GM18511 (cell line): ENCODE data around the gene NAA38.

Experiments used
- ATAC-seq: cut with Tn5 transposase; IDR thresholded peaks from one replicate; pipeline ENCODE4 v1.9.1; 2021; ENCODE audit warnings: mild to moderate bottlenecking, moderate library complexity; ENCODE audit not compliant: unreplicated experiment

NAA38 gene

DNA sequence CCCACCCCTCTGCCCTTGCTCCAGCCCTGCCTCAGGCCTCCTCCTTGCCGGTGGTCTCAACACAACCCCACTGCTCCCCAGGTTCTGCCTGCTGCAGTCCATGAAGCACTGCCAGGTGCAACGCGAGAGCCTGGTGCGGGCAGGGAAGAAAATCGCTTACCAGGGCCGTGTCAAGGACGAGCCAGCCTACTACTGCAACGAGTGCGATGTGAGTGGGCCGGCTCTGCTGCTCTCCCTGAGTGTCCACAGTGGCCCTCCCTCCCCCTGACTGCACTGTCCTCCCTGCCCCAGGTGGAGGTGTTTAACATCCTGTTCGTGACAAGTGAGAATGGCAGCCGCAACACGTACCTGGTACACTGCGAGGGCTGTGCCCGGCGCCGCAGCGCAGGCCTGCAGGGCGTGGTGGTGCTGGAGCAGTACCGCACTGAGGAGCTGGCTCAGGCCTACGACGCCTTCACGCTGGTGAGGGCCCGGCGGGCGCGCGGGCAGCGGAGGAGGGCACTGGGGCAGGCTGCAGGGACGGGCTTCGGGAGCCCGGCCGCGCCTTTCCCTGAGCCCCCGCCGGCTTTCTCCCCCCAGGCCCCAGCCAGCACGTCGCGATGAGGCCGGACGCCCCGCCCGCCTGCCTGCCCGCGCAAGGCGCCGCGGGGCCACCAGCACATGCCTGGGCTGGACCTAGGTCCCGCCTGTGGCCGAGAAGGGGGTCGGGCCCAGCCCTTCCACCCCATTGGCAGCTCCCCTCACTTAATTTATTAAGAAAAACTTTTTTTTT lies 4.3 kb downstream of the NAA38 start:
- ATAC-seq = no peak

DNA sequence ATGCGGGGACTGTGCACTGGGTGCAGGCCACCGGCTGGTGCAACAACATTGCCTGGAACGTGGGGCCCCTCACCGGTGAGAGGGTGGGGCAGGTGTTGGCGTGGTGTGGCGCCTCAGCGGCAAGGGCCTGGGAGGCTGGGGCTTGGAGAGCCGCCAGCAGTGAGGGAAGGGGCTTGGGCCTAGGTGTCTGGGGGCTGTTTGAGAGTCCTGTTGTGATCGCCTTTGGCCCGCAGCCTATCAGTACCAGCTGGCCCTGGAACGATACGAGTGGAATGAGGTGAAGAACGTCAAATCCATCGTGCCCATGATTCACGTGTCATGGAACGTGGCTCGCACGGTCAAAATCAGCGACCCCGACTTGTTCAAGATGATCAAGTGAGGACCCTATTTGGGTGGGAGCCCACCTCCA lies 5.1 kb downstream of the NAA38 start:
- ATAC-seq = no peak

DNA sequence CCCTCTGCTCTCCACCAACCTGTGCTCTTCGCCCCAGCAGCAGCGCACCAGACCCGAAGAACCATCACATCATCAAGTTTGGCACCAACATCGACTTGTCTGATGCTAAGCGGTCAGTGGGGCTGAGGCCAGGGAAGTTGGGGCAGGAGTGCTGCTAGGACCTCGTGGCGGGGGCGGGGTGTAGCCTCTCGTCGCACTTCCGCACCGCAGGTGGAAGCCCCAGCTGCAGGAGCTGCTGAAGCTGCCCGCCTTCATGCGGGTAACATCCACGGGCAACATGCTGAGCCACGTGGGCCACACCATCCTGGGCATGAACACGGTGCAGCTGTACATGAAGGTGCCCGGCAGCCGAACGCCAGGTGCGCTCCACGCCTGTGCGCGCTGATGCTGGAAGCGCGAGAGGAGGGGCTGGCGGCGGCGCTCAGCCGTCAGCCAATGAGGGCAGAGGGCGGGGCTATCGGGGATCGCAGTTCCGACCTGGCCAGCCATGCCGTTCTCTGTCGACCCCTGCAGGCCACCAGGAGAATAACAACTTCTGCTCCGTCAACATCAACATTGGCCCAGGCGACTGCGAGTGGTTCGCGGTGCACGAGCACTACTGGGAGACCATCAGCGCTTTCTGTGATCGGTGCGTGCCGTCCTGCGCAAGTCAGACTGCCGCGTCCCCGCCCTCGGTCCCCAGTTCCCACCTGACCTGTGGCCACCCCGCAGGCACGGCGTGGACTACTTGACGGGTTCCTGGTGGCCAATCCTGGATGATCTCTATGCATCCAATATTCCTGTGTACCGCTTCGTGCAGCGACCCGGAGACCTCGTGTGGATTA lies 5.7 kb downstream of the NAA38 start:
- ATAC-seq = peak; percentile 77

DNA sequence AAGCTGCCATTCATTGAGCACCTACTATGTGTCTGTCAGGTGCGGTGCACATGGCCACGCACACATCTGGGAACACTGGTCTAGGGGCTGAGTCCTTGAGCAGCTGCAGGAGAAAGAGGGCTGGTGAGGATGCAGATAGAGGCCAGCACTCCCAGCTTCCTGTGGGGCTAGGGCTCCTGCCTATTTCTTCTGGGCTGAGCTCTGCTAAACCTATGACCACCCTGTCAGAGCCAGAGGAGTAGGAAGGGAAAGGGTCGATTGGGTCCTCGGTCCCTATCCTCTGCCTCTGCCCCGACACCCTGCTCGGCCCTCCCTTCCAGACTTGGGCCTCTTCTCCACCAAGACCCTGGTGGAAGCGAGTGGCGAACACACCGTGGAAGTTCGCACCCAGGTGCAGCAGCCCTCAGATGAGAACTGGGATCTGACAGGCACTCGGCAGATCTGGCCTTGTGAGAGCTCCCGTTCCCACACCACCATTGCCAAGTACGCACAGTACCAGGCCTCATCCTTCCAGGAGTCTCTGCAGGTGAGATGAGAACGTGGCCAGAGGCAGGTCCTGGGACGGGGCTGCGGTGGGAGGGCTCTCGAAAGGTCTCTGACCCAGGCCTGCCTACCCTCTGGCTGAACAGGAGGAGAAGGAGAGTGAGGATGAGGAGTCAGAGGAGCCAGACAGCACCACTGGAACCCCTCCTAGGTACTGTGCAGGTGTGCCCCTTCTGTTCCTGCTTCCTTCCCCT lies 6.5 kb downstream of the NAA38 start:
- peak; percentile 9 for ATAC-seq

DNA sequence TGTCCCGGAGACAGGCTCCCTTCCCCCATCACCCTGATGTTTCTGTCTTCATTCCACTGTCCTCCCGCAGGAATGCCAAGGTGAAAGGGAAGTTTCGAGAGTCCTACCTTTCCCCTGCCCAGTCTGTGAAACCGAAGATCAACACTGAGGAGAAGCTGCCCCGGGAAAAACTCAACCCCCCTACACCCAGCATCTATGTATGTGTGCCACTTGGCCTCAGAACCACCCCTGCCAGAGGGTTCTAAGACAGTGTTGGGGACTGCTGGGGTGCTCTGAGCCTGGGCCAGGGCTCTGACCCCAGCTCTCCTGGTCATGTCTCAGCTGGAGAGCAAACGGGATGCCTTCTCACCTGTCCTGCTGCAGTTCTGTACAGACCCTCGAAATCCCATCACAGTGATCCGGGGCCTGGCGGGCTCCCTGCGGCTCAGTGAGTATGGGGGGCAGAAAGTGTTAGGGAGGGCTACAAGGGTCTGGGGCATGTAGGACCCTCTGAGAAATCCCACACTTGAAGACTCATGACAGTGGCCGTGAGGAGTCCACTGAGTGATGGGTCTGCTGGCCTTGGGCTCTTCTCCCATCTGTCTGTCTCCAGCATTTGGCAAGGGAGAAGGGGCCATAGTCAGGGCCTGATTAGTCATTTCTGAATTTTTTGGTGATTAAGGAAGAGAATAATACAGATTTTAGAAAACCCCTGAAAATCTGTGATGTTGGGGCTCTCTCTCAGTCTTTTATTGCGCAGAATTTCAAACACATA lies 7.4 kb downstream of the NAA38 start:
- no peak for ATAC-seq

DNA sequence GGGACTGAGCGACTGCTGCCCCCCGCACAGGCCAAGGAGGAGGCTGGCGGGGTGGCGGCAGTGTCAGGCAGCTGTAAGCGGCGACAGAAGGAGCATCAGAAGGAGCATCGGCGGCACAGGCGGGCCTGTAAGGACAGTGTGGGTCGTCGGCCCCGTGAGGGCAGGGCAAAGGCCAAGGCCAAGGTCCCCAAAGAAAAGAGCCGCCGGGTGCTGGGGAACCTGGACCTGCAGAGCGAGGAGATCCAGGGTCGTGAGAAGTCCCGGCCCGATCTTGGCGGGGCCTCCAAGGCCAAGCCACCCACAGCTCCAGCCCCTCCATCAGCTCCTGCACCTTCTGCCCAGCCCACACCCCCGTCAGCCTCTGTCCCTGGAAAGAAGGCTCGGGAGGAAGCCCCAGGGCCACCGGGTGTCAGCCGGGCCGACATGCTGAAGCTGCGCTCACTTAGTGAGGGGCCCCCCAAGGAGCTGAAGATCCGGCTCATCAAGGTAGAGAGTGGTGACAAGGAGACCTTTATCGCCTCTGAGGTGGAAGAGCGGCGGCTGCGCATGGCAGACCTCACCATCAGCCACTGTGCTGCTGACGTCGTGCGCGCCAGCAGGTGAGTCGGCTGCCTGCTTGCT lies 8.1 kb downstream of the NAA38 start:
- no peak for ATAC-seq

DNA sequence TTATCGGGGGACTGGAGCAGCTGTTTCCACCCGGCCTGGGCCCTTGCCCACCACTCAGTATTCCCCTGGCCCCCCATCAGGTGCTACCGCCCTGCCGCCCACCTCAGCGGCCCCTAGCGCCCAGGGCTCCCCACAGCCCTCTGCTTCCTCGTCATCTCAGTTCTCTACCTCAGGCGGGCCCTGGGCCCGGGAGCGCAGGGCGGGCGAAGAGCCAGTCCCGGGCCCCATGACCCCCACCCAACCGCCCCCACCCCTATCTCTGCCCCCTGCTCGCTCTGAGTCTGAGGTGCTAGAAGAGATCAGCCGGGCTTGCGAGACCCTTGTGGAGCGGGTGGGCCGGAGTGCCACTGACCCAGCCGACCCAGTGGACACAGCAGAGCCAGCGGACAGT lies 8.6 kb downstream of the NAA38 start:
- no peak for ATAC-seq

DNA sequence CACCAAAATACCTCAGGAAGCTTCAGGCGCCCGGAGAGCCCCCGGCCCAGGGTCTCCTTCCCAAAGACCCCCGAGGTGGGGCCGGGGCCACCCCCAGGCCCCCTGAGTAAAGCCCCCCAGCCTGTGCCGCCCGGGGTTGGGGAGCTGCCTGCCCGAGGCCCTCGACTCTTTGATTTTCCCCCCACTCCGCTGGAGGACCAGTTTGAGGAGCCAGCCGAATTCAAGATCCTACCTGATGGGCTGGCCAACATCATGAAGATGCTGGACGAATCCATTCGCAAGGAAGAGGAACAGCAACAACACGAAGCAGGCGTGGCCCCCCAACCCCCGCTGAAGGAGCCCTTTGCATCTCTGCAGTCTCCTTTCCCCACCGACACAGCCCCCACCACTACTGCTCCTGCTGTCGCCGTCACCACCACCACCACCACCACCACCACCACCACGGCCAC lies 9.2 kb downstream of the NAA38 start:
- ATAC-seq = no peak

DNA sequence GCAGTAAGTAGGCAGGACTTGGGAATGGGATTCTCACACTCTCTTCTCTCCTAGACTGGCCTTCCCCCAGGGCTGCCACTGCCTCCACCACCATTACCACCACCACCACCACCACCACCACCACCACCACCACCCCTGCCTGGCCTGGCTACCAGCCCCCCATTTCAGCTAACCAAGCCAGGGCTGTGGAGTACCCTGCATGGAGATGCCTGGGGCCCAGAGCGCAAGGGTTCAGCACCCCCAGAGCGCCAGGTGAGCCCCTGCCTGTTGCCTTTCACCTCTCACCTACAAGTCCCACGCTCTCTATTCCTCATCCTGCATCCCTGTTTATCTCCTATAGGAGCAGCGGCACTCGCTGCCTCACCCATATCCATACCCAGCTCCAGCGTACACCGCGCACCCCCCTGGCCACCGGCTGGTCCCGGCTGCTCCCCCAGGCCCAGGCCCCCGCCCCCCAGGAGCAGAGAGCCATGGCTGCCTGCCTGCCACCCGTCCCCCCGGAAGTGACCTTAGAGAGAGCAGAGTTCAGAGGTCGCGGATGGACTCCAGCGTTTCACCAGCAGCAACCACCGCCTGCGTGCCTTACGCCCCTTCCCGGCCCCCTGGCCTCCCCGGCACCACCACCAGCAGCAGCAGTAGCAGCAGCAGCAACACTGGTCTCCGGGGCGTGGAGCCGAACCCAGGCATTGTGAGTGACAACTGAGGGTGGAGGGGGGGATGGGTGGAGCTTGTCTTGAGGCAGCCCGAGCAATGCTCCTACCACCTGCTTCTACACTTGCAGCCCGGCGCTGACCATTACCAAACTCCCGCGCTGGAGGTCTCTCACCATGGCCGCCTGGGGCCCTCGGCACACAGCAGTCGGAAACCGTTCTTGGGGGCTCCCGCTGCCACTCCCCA lies 10.3 kb downstream of the NAA38 start:
- ATAC-seq = no peak

DNA sequence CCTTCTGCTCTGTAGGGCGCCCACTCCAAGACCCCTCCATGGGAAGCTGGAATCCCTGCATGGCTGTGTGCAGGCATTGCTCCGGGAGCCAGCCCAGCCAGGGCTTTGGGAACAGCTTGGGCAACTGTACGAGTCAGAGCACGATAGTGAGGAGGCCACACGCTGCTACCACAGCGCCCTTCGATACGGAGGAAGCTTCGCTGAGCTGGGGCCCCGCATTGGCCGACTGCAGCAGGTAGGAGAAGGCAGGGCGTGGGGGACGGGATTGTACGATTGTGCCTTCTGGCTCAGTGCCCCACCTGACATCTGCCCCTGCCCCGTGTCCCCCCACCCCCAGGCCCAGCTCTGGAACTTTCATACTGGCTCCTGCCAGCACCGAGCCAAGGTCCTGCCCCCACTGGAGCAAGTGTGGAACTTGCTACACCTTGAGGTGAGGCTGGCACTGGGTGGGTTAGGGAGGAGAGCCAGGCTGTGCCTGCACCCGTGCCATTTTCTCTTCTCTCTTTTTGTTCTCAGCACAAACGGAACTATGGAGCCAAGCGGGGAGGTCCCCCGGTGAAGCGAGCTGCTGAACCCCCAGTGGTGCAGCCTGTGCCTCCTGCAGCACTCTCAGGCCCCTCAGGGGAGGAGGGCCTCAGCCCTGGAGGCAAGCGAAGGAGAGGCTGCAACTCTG lies 11.2 kb downstream of the NAA38 start:
- ATAC-seq = no peak

DNA sequence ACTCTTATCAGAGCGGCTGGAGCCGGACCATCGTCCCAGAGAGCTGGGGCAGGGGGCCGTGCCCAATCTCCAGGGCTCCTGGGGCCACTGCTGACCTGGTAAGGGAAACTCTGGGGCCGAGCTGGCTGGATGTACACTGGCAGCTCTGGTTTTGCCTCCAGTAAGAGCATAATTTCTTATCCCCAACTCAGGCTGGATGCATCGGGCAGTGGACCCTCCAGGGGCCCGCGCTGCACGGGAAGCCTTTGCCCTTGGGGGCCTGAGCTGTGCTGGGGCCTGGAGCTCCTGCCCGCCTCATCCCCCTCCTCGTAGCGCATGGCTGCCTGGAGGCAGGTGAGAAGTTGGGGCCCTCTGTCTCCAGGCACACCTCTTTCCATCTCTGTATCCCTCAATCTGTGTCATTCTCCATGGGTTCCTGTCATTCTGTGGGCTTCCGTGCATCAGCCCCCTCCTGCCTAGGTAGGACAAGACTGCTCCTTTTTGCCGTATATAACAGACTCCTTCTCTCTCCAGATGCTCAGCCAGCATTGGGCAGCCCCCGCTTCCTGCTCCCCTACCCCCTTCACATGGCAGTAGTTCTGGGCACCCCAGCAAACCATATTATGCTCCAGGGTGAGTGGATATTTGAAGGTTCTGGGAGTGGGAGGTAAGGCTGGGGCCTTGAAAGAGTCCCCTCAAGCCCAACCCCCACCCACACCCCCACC lies 11.8 kb downstream of the NAA38 start:
- ATAC-seq = no peak

DNA sequence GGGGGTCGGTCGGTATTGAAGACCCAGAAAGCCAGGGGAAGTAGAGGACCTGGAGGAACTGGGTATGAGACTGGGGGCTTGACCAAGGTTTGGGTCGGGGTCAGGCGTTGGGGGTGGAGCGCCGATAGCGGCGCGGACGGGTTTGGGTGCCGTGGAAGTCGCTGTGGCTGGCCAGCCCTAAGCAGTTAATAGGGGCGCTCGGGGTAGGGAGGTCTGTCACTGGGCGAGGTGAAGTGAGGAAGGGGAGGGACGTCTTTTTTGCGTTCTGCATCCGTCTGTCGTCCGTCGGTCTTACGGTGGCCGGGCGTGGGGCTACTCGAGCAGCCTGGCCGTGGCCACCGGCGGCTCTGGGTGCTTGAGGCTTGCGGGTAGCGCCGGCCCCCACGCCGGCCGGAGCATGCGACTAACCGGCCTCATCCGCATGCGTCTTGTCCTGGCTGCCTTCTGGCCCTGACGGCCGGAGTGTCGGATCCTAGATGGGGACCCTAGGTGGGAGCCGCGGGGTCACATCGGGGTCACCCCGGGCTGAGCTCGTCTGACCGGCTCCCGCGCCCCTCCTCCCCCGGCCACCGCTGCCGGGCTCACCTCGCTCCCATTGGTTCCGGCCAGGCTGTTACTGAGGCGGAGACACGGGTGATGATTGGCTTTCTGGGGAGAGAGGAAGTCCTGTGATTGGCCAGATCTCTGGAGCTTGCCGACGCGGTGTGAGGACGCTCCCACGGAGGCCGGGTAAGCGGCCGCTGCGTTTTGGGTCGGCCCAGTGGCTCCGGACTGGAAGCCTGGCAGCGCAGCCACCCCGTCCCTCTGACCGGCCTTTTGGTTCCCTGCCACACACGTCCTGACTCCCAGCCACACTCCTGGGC lies 12.8 kb downstream of the NAA38 start:
- ATAC-seq = peak; percentile 56

DNA sequence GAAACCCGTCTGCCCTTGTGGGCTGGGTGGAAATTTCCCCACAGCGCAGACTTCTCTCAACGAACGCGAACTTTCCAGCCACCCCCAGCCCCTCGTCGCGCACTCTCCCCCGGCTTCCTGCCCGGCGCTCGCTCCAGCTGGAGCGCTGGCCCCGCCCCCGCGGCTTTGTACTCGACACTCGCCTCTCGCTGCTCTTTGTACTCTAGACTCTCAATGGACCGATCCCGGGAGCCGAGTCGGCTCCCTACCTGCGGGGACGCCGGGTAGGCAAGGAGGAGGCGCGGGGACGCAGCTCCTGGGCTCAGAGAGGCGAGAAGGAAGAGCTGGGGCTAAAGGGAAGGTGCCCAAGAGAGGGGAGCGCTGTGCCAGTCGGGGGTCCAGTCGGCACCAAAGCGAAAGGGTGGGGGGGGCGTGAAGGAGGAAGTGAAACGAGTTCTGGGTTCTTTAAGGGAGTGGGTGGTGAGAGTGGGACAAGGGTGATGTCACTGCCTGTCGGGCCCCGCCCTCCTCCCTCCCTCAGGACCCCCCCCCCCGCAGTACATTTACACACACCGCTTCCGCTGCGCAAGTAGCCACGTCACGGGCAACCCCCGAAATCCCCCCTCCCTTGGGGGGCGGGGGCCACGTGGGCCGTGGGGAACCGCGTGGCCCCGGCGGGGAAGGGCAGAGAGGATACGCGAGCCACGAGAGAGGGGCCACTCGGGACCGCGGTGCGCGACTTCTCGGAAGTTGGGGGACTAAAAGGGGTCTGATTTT lies 13.6 kb downstream of the NAA38 start:
- peak; percentile 37 for ATAC-seq

DNA sequence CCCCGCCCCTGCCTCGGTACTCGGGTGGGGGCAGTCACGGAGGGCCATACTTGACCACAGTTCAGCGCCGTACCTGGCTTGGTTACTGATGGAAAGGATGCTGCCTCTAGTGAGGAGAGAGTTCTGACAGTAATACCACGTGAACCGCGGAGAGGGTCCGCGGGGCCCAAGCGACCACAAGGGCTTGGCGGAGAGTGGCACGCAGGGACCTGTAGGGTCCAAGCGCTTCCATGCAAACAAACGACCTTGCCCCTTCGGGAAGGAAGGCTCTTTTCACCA lies 14.2 kb downstream of the NAA38 start:
- ATAC-seq = peak; percentile 1

DNA sequence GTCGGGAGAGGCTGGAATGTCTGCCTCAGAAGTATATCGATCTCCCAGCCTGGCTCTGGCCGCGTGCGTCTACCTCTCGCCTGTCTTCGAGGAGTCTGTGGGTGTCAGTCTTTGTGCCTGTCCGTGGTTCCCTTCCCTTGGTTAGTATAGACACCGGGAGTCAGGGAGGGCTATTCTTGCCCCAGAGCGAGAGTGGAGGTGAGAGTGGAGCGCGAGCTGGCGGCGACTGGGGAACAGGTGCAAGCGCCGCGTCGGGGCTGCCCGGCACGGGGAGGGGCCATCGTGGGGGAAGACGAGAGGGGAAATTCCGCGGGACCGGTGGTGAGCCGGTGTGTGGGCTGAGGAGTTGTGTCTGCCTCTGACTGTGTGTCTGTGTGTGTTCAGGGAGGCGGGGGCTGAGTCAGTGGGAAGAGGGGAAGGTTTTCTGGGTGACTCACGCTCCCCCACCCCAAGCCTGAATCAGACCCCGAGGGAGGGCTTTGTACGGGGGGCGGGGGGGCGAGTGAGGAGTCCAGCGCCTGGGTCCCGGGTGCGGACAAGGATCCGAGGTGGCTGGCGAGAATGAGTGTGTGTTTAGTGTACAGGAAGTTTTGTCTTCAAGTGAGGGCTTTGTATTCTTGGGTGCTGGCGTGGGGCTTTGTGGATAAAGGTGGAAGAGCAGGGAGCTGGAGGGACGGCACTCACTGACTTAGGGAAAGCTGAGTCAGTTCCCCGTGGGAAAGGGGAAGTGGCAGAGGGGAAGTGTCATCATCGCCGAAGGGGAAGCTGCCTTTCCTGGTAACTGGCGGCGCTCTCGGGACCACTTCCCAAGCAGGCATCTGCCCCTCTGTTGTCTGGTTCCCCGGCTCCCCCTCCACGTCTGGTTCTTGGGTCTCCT lies 14.7 kb downstream of the NAA38 start:
- peak; percentile 27 for ATAC-seq

DNA sequence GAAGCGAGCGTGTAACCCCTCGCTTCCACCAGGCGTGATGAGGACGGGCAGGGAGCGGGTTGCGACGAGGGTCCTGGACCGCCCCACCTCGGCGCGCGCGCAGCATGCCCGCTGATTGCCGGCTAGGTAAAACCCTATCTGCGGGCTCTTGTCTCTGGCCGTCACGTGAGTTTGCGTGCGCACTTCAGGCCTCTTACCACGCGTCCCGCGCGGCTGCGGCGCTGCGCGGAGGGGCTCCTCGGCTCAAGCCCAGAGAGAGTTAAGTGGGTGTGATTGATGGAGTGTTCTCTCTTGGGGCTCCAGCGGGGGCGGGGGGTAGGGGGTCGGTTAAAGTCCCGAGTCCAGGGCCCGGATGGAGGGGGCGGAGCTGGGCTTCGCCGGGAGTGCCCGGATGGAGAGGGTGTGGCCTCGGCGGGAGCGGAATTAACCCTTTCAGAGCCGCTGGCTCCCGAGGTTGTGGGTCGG lies 15.4 kb downstream of the NAA38 start:
- ATAC-seq = peak; percentile 20
